HG03469 (cell line): Measurements from ENCODE around the gene NDUFAF8.

Source experiments
- ATAC-seq: cut with Tn5 transposase; IDR thresholded peaks from one replicate; pipeline ENCODE4 v1.9.1; 2021; ENCODE audit warnings: mild to moderate bottlenecking, moderate library complexity, moderate number of reproducible peaks; ENCODE audit not compliant: unreplicated experiment

The NDUFAF8 gene

GRCh38 chr17:81238815-81239713 is at the start of gene NDUFAF8, which contains the start of gene TEPSIN:
NDUFAF8 (plus strand) TSS chr17:81239318; CDS start chr17:81239364, 46 bp downstream.
TEPSIN (minus strand) TSS chr17:81239055; CDS start chr17:81239033, 22 bp downstream.
- ATAC-seq: peak; percentile 75

GRCh38 chr17:81189670-81190530 is 49.2 kb upstream of the NDUFAF8 start:
- ATAC-seq: no peak

GRCh38 chr17:81190591-81190990 is 48.5 kb upstream of the NDUFAF8 start:
- ATAC-seq: no peak

GRCh38 chr17:81191116-81191515 is 48.0 kb upstream of the NDUFAF8 start:
- ATAC-seq: no peak

GRCh38 chr17:81191646-81192045 is 47.5 kb upstream of the NDUFAF8 start:
- ATAC-seq: no peak

- ATAC-seq: no peak
Observed at GRCh38 chr17:81192386-81193050, 46.6 kb upstream of the NDUFAF8 start.

GRCh38 chr17:81193051-81193410 is 46.1 kb upstream of the NDUFAF8 start:
- no peak for ATAC-seq

GRCh38 chr17:81193470-81194224 is 45.5 kb upstream of the NDUFAF8 start:
- ATAC-seq: no peak

- no peak for ATAC-seq
Observed at GRCh38 chr17:81194225-81194760, 44.8 kb upstream of the NDUFAF8 start.

- ATAC-seq: no peak
Observed at GRCh38 chr17:81194941-81195901, 43.9 kb upstream of the NDUFAF8 start.

- no peak for ATAC-seq
Observed at GRCh38 chr17:81195941-81196495, 43.1 kb upstream of the NDUFAF8 start.

GRCh38 chr17:81196505-81197408 is 42.4 kb upstream of the NDUFAF8 start:
- no peak for ATAC-seq

- no peak for ATAC-seq
Observed at GRCh38 chr17:81197409-81197795, 41.7 kb upstream of the NDUFAF8 start.

- ATAC-seq: no peak
Observed at GRCh38 chr17:81197831-81198490, 41.2 kb upstream of the NDUFAF8 start.

- no peak for ATAC-seq
Observed at GRCh38 chr17:81198826-81199481, 40.2 kb upstream of the NDUFAF8 start.

- no peak for ATAC-seq
Observed at GRCh38 chr17:81199482-81199830, 39.7 kb upstream of the NDUFAF8 start.

- ATAC-seq: no peak
Observed at GRCh38 chr17:81200201-81200600, 38.9 kb upstream of the NDUFAF8 start.
